HEK293 (cell line): ENCODE results near the gene ZIK1.
A peak's percentile ranks its signal among the peaks of the same experiment; 100 is the strongest.

Experiments used
- CTCF ChIA-PET: fragments of 350-600 bp; formaldehyde crosslinking; extraction: SDS; loops from one replicate; lab custom pipeline; 2021; ENCODE audit warnings: antibody characterized with exemption; lab: Yijun Ruan, JAX
- POLR2A ChIA-PET: fragments of 300-600 bp; formaldehyde crosslinking; extraction: SDS; loops from one replicate; lab custom pipeline; 2020; ENCODE audit warnings: antibody characterized with exemption, inconsistent platforms; lab: Yijun Ruan, JAX
- H3K27ac ChIP-seq: fragments of 200-500 bp; sonication (Bioruptor generic); 2 replicates; pipeline ENCODE4 v1.5.1; 2014; ENCODE audit warnings: low read depth, low read length, control low read depth, inconsistent platforms; ENCODE audit errors: extremely low read depth
- H3K36me3 ChIP-seq, 2 experiments: fragments of 200-500 bp in 1 of 2; sonication (Bioruptor generic) in 1 of 2; 1 replicate in 1 of 2; 2 replicates in 1 of 2; pipeline ENCODE4 v1.5.1; 2014 to 2017; ENCODE audit warnings: inconsistent platforms in 2 of 2, low read length in 2 of 2; ENCODE audit not compliant: control insufficient read depth in 2 of 2, insufficient read depth in 1 of 2
- H3K4me1 ChIP-seq: fragments of 200-500 bp; sonication (Bioruptor generic); 2 replicates; pipeline ENCODE4 v1.5.1; 2014; ENCODE audit warnings: mild to moderate bottlenecking, low read length, inconsistent platforms; ENCODE audit not compliant: control insufficient read depth, insufficient read depth
- H3K4me3 ChIP-seq: 2 replicates; pipeline ENCODE4 v1.5.1; 2011; ENCODE audit warnings: low read depth, mild to moderate bottlenecking, control low read depth, low read length, moderate library complexity
- H3K9me3 ChIP-seq: fragments of 200-500 bp; sonication (Bioruptor generic); 2 replicates; pipeline ENCODE4 v1.5.1; 2014; ENCODE audit warnings: low read depth, low read length, inconsistent platforms; ENCODE audit not compliant: control insufficient read depth, insufficient read depth
- ATF2 ChIP-seq: fragments of 450-650 bp; formaldehyde crosslinking; IDR thresholded peaks from 2 replicates; pipeline ENCODE4 v1.5.1; 2016; ENCODE audit warnings: missing biosample characterization, missing genetic modification characterization, low read depth
- RBAK ChIP-seq: fragments of 450-650 bp; formaldehyde crosslinking; IDR thresholded peaks from 2 replicates; pipeline ENCODE4 v1.5.1; 2016; ENCODE audit warnings: missing biosample characterization, missing genetic modification characterization
- SCRT1 ChIP-seq: fragments of 450-650 bp; formaldehyde crosslinking; IDR thresholded peaks from 2 replicates; pipeline ENCODE4 v1.5.1; 2016; ENCODE audit warnings: missing biosample characterization, missing genetic modification characterization, borderline replicate concordance
- SETDB1 ChIP-seq: IDR thresholded peaks from one replicate; pipeline ENCODE4 v1.6.1; 2017; ENCODE audit warnings: mild to moderate bottlenecking, low read length, moderate library complexity, mixed read lengths; ENCODE audit not compliant: insufficient read length
- ZBTB1 ChIP-seq: fragments of 450-650 bp; formaldehyde crosslinking; IDR thresholded peaks from 2 replicates; pipeline ENCODE4 v1.5.1; 2016; ENCODE audit warnings: missing biosample characterization, missing genetic modification characterization
- ZNF18 ChIP-seq: fragments of 450-650 bp; formaldehyde crosslinking; IDR thresholded peaks from 2 replicates; pipeline ENCODE4 v1.5.1; 2016; ENCODE audit warnings: missing biosample characterization, missing genetic modification characterization
- ZNF184 ChIP-seq: fragments of 450-650 bp; IDR thresholded peaks from 2 replicates; pipeline ENCODE4 v1.5.1; 2018; ENCODE audit warnings: missing biosample characterization, mild to moderate bottlenecking, missing genetic modification characterization
- ZNF221 ChIP-seq: fragments of 450-650 bp; formaldehyde crosslinking; IDR thresholded peaks from 2 replicates; pipeline ENCODE4 v1.5.1; 2017; ENCODE audit warnings: missing biosample characterization, missing genetic modification characterization, borderline replicate concordance
- ZNF280D ChIP-seq: fragments of 450-650 bp; formaldehyde crosslinking; IDR thresholded peaks from 2 replicates; pipeline ENCODE4 v1.5.1; 2016; ENCODE audit warnings: missing biosample characterization, missing genetic modification characterization
- ZNF76 ChIP-seq: fragments of 450-650 bp; formaldehyde crosslinking; IDR thresholded peaks from 2 replicates; pipeline ENCODE4; 2016; ENCODE audit warnings: low read depth, missing biosample characterization, missing genetic modification characterization, borderline replicate concordance
- ZXDB ChIP-seq: fragments of 450-650 bp; formaldehyde crosslinking; IDR thresholded peaks from 2 replicates; pipeline ENCODE4 v1.5.1; 2016; ENCODE audit warnings: missing biosample characterization, missing genetic modification characterization

ZIK1 gene

GRCh38 chr19:57599761-57600383, 15.9 kb downstream of the ZIK1 start, which contains the start of gene ZNF530 (continued):
- TF ChIP-seq ZNF280D (peak; percentile 36; the same call in 1 of the 2 replicates), ZXDB (tag by site-specific recombination) (peak; percentile 60)

- ChIA-PET CTCF (no interaction called here), POLR2A (interaction anchor here (0.5 kb wide), 1 partner anchor 250 kb away, joined by 4 read pairs; no protein-coding TSS in a partner anchor)
- TF ChIP-seq RBAK (tag by site-specific recombination) (no peak), SCRT1 (tag by site-specific recombination) (no peak), ZNF76 (tag by site-specific recombination) (no peak), ZNF18 (tag by site-specific recombination) (peak; percentile 56; the same call in 1 of the 2 replicates), SETDB1 (peak; percentile 63), ATF2 (tag by site-specific recombination) (no peak)
Measured at GRCh38 chr19:57606931-57607330, 23.0 kb downstream of the ZIK1 start.

GRCh38 chr19:57611113-57611512, 27.2 kb downstream of the ZIK1 start:
- Histone ChIP-seq H3K4me1 (no peaks in the 10 kb centered on the region), H3K36me3 (peaks cover 24 to 40% of the 10 kb centered on the region in 2 experiments), H3K4me3 (no peak overlapping the region), H3K27ac (no peak overlapping the region), H3K9me3 (peaks cover 9% of the 10 kb centered on the region)
- TF ChIP-seq SETDB1, result peak; percentile 62
- no peak for TF ChIP-seq ZBTB1 (tag by site-specific recombination)
- no peak for TF ChIP-seq ZNF184 (tag by site-specific recombination)
- TF ChIP-seq ZNF221, result no peak
- POLR2A ChIA-PET, result no interaction called here
- CTCF ChIA-PET, result no interaction called here

More at GRCh38 chr19:57606931-57607330, 23.0 kb downstream of the ZIK1 start:
- Histone ChIP-seq H3K36me3 (peaks cover 39 to 70% of the 10 kb centered on the region in 2 experiments), H3K9me3 (peaks cover 2% of the 10 kb centered on the region; the same call in 1 of the 2 replicates), H3K4me1 (no peaks in the 10 kb centered on the region), H3K27ac (no peak overlapping the region), H3K4me3 (no peak overlapping the region)
